GM19328 (cell line): Measurements from ENCODE around the gene ACTN1.

Source experiments
- ATAC-seq: cut with Tn5 transposase; IDR thresholded peaks from one replicate; pipeline ENCODE4 v1.9.1; 2021; ENCODE audit warnings: mild to moderate bottlenecking, moderate library complexity; ENCODE audit not compliant: unreplicated experiment

Gene ACTN1

DNA sequence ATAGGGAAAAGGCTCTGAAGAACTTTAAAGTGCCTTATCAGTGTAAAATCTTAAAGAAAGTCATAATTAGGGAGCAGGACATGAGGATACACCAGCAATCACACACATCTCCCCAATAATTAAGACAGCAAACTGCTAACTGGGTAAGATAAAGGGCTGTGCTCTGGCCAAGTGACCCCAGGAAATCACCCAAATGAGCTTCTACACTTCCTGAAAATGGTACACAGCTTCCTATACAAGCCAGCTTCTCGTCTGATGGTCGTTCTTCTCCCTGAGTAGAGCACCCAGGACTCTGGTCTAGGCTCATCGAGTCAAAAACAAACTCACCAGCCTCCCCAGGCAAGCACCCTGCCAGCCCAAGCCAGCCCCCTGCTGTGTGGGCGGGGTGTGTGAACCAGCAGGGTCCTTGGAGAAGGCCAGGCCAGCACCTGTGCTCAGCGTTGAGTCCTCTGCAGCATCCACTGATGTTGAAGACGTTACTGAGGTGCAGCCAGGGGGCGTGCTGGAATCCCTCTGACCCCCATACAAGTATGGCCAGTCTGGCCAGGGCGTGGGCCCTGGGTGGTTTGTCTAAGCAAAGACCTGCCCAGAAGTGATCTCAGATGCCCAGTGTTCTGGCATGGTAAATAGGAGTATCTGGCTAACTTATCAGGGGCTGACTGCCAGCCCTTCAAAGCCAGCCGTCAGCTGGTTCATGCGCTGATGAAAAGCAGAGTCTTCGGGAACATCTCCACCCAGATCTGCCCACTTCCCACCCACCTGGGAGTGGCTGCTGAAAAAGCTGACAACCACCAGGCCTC is 41.4 kb downstream of the ACTN1 start:
- no peak for ATAC-seq

DNA sequence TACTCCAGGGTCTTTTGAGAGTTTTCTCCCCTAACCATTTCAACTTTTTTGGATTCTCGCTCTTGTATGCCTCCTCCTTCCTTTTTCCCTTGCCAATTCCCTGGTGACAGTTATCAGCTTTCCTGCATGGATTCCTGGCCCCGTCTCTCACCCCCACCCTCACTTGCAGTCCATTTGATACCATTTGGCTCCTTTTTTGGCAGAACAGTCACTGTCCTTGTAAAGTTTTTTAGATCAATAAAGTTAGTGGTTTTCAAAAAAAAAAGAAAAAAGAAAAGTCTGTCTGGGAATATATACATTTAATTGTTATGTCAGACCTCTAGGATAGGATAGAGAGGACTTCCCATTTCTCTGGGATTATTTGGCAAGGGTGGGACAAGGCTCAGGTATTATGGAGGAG is 42.1 kb downstream of the ACTN1 start:
- ATAC-seq = no peak

DNA sequence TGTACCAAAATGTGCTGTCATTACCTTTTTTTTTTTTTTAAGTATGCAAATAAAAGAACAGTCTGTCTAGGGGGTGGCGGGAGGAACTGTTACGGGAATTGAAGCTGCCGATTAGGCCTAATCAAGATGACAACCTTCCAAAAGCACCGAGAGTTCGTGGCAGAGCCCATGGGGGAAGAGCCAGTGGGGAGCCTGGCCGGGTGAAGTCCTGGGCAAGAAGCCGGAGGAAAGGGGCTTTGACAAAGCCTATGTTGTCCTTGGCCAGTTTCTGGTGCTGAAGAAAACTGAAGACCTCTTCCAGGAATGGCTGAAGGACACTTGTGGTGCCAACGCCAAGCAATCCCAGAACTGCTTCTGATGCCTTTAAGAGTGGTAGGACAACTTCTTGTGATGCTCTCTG is 42.6 kb downstream of the ACTN1 start:
- no peak for ATAC-seq

GRCh38 chr14:68935761-68936214 is 43.3 kb downstream of the ACTN1 start:
- ATAC-seq = no peak

DNA sequence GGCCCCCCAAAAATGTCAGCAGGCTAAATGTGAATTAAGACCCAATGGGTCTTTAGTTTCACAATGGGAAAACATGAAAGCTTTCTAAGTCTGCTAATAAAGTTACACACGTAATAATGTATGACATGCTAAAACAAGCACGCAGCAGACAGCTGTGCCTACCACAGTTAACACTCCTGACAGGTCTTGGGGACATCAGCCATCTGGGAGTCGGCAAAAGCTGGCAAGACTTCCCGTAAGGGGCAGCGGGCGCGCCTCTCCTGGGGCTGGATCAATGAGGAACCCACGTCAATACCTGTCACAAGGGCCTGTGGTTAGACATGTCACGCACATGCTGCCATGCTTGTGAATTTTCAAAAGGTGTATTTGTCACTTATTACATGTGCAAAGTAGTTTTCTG is 45.0 kb downstream of the ACTN1 start:
- ATAC-seq = no peak

DNA sequence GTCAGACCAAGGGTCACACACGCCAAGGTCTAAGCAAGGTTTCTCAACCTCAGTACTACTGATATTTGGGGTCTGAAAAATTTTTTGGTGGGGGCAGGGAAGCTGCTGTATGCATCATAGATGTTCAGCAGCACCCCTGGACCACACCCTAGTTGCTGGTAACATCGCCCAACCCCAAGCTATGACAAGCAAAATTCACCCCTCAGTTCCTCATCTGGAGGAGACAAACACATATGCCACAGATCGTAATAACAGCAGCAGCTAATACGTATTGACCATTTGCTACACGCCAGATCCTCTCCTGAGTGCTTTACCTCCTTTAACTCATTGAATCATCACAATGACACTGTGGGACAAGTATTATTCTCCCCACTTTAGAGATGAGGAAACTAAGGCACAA is 46.4 kb downstream of the ACTN1 start:
- no peak for ATAC-seq

DNA sequence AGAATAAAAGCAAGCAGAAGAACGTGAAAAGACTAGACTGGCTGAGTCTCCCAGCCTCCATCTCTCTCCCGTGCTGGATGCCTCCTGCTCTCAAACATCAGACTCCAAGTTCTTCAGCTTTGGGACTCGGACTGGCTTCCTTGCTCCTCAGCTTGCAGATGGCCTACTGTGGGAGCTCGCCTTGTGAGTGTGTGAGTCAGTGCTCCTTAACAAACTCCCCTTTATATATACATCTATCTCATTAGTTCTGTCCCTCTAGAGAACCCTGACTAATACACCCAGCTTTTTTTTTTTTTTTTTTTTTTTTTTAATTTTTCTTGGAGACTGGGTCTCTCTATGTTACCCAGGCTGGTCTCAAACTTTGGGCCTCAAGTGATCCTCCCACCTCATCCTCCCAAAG is 46.9 kb downstream of the ACTN1 start:
- no peak for ATAC-seq

DNA sequence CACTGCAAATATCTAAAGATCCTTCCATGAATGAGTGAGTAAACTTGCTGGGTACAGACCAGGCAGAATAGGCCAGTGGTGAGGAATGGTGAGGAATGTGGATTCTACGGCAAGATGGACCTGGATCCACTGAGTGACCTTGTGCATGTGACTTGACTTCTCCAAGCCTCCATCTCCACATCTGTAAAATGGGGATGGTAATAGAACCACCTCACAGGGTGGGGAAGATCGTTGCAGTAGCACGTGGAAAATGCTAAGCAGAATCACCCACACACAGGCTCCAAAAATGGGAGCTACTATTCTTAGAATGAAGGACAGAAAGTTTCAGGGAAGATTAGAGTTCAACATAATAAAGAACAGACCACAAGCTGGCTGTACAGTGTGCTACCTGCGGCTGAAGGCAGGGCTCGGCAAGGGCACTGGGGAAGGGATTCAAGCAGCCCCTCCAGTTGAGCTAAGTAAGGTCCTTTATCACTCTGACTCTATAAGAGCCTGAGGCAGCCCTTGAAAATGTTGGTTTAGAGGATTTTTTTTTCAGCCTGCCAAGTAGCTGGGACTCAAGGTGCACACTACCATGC is 47.5 kb downstream of the ACTN1 start:
- ATAC-seq = no peak

DNA sequence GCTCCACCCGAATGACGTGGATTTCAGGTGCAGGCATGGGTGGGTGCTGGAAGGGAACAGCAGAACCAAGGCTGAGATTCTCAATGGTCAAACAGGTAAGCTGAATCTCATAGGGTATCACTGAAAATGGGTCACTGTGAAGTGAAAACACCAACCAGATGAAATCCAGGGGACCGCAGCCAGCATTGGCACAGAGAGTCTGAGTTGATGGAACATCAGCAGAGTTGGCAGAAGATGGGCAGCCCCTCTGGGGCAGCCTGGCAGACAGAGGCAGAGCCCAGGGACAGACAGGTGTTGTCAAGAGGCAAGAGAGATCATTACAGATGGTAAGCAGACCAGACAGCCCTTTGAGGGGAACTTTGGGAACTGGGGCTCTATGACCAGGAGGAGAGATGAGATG is 48.0 kb downstream of the ACTN1 start:
- ATAC-seq = no peak

- ATAC-seq = no peak
Observed at GRCh38 chr14:68929623-68930307, 49.3 kb downstream of the ACTN1 start.

- ATAC-seq = no peak
Observed at GRCh38 chr14:68928770-68929550, 50.1 kb downstream of the ACTN1 start.

DNA sequence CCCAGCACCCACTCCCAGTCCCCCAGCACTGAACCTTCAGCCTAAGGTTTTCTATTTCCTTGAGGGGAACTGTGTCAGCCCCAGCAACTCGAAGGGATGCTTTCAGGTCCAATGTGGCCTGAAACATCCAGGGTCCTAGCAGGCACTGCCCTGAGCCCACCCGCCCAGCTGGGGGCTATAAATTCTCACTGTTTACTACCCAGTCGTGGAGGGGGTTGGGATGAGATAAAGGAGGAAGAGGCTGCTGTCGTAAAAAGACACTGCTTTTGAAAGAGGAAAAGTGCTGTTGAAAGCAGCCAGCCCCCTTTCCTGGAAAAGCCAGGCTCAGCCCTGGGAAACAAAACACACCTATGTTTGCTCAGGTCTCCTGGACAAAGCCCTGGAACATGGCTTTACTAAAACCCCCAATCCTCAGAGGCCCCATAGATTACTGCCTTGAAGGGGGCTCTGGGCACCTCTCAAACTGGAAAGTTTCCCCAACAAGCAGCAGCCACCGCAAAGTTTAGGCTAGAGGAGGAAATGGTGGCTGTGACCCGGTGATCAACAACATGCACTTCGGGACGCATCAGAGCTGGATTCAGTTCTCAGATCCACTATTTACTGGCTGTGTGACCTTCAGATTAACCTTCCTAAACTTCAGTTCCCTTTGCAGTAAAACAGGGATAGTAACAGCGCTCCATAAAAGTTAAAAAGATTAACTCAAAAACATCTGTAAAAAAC is 51.0 kb downstream of the ACTN1 start:
- ATAC-seq = no peak

DNA sequence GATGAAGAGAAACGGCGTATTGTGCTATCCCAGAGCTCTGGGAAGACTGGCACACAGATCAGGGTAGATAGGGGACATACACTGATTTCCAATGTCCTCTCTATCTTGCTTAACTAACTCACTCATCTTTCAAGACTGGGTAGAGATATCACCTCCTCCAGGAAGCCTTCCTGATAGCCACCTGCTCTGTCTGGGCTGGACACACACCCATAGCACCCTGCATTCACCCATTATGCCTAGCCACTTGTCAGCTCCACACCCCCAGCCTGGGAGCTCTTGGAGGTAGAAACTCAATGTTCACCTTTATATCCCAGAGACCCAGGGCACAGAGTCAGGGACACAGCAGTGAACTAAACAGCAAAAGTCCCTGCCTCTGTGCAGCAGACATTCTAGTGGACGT is 52.0 kb downstream of the ACTN1 start:
- ATAC-seq = no peak

DNA sequence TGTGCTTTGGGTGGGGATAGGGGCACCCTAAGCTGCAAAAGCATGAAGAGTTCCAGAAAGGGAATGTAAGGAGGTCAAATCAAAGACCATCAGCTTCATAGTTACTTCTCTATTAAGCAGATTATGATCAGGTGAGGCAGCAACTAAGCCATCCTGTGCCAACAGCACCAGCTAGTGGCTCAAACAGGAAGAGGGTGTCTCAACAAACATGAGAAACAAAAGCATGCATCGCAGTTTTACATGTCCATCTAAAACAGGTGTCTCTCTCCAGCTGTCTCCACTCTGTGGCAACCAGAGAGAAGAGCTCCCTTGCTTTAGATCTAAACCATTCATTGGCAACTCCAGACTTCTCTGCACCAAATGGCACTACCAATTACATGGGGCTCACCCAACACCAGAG is 52.9 kb downstream of the ACTN1 start:
- ATAC-seq = no peak

DNA sequence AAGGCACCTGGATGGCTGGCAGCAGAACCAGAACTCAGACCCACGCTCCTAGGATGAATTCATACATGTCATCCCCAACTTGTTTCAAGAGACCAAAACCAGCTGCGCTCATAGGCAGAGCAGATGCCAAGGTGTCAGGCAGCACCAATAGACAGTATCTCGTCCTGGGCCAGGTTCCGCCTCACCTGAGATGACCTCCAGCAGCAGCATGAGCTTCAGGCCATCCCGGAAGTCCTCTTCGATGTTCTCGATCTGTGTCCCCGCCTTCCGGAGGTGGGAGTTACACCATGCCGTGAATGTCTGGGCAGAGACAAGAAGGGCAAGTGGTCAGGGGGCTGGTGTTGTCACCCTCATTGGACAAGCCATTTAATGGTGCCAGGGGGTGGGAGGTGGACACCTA is 53.7 kb downstream of the ACTN1 start:
- no peak for ATAC-seq

DNA sequence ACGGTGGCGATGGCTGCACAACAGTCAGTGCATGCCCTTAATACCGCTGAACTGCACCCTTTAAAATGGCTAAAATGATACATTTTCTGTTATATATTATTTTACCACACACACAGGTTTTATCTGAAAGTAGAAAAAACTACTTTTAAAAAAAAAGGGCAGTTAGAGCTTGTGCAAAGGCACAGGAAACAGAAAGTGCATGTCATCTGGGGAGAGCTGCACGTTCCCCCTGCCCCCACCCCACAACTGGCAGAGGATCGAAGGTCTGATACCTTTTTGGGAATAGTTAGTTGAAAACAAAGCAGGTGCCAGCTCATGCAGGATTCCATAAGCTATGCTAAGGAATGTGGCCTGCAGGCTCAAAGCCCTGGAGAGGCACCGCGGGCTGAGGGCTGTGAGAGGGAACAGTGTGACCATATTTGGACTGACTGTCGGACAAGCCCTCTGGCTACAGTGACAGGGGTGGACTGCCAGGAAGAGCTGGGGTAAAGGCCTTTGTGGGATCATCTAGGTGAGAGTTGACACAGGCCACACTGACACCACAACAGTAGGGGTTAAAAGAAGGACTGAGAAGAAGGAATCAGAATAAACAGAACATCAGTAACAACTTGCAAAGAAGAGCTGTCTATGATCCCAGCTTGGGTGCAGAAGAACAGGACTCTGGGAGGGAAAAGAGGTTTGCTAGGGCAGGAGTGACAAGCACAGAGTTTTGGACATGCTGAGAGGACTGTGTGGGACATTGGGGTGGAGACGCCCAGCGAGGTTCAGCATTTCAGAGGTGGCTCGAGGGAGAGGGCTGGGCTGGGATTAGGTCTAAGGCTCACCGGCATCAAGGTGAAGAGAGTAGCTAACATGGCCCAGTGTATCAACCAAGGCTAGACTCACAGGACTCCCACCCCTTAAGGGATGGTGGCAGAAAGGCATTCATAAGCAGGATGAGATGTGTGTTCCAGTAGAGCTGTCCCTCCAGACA is 54.6 kb downstream of the ACTN1 start:
- ATAC-seq = no peak

- ATAC-seq = no peak
Observed at GRCh38 chr14:68922886-68923285, 56.2 kb downstream of the ACTN1 start.

GRCh38 chr14:68922201-68922621 is 56.9 kb downstream of the ACTN1 start:
- ATAC-seq = no peak

DNA sequence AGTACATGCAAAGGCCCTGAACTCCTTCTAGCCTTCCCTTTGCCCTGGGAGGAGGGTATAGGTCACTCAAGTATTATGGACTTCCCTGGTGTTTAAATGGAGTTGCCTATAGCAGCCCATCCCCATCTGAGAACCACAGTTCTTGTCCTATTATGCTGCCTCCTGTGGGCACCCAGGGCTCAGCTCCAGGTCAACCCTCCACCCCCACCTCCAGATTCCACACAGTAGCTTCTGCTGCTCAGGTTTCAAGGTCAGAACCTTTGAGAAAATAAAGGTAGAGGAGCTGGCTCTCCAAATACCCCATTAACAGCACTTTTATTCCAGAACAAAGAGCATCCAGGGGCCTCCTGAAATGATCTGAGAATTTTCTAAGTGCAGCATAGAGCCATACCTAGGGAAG is 57.4 kb downstream of the ACTN1 start:
- no peak for ATAC-seq

- ATAC-seq = no peak
Observed at GRCh38 chr14:68921049-68921448, 58.1 kb downstream of the ACTN1 start.
